LNCAP (cell line): ENCODE data around the gene SAMSN1.

ENCODE experiments used
- TF ChIP-seq, protein P1 (sequence below): fragments of 450-650 bp; IDR thresholded peaks from 2 replicates; pipeline ENCODE4 v1.5.1; 2017; ENCODE audit warnings: mild to moderate bottlenecking

Gene SAMSN1

DNA sequence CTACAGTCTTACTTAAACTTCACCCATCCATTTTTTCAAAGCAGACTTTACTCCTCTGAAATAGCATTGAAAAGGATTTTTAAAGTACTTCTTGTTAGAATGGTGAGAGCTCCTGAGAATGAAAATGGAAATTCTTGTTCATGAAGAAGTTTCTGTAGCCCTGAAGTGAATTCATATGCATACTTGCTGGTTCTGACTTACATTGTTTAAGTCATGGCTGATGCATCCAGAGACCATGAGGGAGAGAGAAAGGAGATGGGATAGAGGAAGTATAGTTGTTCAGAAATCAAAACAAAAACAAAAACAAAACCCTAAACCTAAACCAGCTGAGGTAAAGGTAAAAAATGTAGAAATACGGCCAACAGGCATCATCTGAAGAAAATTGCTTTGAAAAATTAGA lies 27.1 kb upstream of the SAMSN1 start:
- TF ChIP-seq, protein P1, sequence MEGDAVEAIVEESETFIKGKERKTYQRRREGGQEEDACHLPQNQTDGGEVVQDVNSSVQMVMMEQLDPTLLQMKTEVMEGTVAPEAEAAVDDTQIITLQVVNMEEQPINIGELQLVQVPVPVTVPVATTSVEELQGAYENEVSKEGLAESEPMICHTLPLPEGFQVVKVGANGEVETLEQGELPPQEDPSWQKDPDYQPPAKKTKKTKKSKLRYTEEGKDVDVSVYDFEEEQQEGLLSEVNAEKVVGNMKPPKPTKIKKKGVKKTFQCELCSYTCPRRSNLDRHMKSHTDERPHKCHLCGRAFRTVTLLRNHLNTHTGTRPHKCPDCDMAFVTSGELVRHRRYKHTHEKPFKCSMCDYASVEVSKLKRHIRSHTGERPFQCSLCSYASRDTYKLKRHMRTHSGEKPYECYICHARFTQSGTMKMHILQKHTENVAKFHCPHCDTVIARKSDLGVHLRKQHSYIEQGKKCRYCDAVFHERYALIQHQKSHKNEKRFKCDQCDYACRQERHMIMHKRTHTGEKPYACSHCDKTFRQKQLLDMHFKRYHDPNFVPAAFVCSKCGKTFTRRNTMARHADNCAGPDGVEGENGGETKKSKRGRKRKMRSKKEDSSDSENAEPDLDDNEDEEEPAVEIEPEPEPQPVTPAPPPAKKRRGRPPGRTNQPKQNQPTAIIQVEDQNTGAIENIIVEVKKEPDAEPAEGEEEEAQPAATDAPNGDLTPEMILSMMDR = no peak

DNA sequence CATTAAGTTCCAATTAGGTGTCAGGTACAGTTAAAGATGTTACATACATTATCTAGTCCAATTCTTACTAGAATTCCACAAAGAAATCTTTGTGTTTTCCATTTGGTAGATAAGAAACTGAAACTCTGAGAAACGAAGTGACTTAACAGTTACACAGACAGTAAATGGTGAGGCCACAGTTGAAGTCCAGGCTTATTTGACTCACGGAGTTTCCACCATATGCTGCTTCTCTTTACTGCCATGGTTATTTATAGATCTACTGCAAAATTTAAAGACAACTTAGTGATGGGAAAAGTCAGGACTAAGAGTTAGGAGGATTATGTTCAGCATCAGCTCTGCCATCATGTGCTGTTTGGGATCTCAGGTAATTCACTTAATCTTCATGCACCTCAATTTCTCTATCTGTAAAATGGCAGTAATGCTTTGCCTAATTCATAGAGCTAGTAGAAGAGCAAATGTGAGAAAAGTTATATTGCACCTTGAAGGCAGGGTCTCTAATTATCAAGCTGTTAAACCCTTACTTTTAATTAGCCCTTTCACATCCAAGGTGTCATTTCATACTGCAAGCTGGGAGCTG lies 26.2 kb upstream of the SAMSN1 start:
- TF ChIP-seq, protein P1 = no peak

DNA sequence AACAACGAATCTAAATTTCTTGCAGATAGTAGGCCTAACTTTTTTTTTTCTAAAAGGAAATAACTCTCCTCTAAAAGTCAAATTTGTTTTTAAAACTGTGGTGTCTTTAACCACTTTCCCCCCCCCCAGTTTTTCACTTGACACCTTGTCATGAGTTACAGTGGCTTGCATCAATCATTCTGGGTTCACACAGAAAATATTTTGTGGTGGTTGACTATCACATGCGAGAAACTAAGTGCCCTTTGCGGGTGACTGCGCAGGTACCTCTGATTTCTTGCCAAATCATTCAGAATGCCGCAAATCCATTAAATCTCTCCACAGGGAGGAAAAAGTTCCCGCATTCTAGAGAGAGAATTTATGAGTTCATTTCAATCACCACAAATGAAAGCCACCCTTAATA lies 23.8 kb upstream of the SAMSN1 start:
- TF ChIP-seq, protein P1 = no peak

DNA sequence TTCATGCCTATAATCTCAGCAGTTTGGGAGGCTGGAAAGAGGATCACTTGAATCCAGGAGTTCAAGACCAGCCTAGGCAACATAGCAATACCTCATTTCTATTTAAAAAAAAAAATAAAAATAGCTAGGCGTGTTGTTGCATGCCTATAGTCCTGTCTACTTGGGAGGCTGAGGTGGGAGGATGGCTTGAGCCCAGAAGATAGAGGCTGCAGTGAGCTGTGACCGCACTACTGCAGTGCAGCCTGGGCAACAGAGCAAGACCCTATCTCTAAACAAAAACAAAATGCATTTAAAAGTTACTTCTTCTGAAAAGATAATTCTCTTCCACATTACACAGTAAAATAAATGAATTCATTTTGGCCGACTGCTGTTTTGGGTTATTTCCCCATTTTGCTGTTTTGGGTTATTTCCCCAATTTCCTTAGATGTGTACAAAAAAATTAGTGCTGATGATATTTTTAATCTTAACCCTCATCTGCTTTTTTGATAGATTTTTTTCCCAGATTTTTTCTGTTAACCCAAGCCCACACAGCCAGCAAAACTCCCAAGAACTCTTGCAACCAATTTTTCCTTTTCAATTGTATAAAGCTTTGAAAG lies 23.0 kb upstream of the SAMSN1 start:
- TF ChIP-seq, protein P1 = no peak

DNA sequence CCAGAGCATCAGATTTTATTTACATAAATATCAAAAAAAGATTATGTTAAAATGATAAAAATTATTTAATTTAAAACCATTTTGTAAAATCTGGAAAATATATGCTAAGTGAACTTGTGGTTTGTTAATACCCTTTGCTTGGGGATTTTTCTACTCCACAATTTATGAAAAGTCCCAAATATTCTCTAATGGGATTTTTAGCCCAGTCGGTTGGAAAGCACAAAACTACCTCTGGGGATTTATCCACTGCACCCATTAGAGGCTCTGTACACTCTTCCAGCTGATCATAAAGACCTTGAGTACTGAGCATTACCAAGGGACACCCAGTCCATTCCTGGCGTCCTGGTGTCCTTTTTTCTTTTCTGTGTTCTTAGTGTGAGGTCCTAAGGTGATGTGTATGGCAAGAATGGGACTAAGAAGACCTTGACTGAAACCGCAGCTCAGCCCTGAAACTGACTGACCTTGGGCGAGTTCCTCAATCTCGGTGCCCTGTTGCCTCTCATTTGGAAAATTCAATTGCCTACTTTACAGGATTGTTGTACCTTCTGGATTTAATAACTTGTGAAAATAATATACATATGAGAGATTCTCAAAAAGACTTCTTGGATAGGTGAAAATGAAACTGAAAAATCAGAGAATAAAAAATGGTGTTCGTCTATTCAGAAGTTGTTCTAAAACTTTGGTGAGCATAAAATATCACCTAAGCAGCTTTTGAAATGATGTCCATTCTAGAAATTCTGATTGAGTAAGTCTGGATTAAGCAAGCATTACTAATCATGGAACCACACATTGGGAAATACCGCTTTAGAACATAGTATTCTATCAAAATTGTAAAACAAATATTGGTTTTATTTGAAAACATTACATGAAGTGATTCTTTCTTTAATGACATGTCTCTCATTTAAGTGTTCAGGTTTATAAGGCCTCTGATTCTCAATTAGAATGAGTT lies 21.5 kb upstream of the SAMSN1 start:
- TF ChIP-seq, protein P1 = no peak

DNA sequence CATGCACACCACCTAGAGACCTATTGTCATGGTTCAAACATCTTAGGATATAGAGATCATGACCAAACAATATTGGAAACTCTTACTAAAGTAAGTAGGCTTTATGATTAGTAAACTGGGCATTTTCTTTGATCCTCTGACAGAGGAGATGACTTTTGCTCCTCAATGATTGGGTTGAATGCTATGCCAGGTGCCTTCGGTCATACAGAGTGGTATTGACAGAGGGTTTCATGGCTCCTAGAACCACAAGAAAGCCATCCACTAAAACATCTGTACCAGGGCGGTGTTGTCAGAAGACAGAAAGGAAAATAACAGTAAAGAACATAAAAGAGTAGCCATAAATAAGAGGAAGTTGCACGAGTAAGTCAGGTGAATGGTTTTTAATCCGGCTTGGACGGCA lies 20.8 kb upstream of the SAMSN1 start:
- TF ChIP-seq, protein P1 = no peak

DNA sequence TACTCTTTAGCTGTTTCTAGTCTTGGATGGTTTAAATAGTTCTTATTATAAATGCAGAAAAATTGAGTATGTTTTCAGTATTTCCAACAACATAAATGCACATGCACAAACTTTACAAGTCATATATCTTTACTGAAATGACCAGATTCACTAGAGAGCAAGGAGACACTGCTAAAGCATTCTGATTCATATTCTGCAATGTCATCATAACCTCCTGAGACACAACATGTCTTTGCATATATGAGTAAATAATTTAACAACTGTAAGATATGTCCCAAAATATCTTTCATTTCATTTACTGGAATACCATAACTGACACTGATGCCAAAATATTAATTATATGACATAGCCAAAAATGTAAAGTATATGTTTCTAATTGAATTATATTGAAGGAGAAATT lies 16.8 kb upstream of the SAMSN1 start:
- TF ChIP-seq, protein P1 = no peak
